CD4-positive, alpha-beta T cell (primary cell): ENCODE measurements around the gene PPFIBP2. TPM values are rescaled to one million over a fixed set of nuclear protein-coding genes. Genes with fewer than 3 reads are reported as not detected.

Experiments used
- ATAC-seq: fragments of 200-7000 bp; cut with Tn5 transposase; one replicate; pipeline ENCODE4 v1.10.0; 2022; ENCODE audit warnings: mild to moderate bottlenecking; ENCODE audit not compliant: poor library complexity
- CTCF ChIA-PET: fragments of 350-600 bp; sonication (Branson Sonifier 250); formaldehyde crosslinking; loops from one replicate; lab custom pipeline; 2021; ENCODE audit warnings: antibody characterized with exemption, inconsistent platforms; lab: Charles Lee
- POLR2A ChIA-PET: fragments of 350-600 bp; sonication (Branson Sonifier 250); formaldehyde crosslinking; loops from one replicate; lab custom pipeline; 2021; ENCODE audit warnings: antibody characterized with exemption, inconsistent platforms; lab: Charles Lee
- DNase-seq, 14 experiments: peaks; one replicate each; pipeline ENCODE4 v3.0.0-alpha.2; 2013 to 2020; ENCODE audit warnings: mixed read lengths in 2 of 14
- H3K27ac ChIP-seq, 2 donors: one replicate each; pipeline versions ENCODE4 v1.5.1 to v1.7.0; 2013; ENCODE audit warnings: low read length in 2 of 2, low read depth in 1 of 2, mild to moderate bottlenecking in 1 of 2
- H3K27me3 ChIP-seq, 2 experiments: 1 replicate in 1 of 2; 2 replicates in 1 of 2; pipeline versions ENCODE4 v1.6.1 to v1.7.0; 2013; ENCODE audit warnings: low read length in 2 of 2, control low read depth in 1 of 2, mild to moderate bottlenecking in 1 of 2, moderate library complexity in 1 of 2; ENCODE audit not compliant: insufficient read depth in 2 of 2, control insufficient read depth in 1 of 2
- H3K36me3 ChIP-seq: one replicate; pipeline ENCODE4 v1.6.1; 2013; ENCODE audit warnings: low read length, control low read depth; ENCODE audit not compliant: insufficient read depth
- H3K4me1 ChIP-seq: one replicate; pipeline ENCODE4 v1.6.1; 2013; ENCODE audit warnings: low read length, control low read depth; ENCODE audit not compliant: insufficient read depth
- H3K4me3 ChIP-seq: one replicate; pipeline ENCODE4 v1.5.1; 2013; ENCODE audit warnings: mild to moderate bottlenecking, low read length, moderate library complexity
- H3K9me3 ChIP-seq, 2 experiments: 1 replicate in 1 of 2; 2 replicates in 1 of 2; pipeline versions ENCODE4 v1.6.1 to v1.7.0; 2013; ENCODE audit warnings: low read length in 2 of 2, mild to moderate bottlenecking in 2 of 2, control low read depth in 1 of 2, moderate library complexity in 1 of 2; ENCODE audit not compliant: control insufficient read depth in 1 of 2, insufficient read depth in 1 of 2
- H3K27ac Mint-ChIP-seq: one replicate; pipeline ENCODE4 v1.8.0; 2020; ENCODE audit warnings: mixed read lengths
- H3K27me3 Mint-ChIP-seq: one replicate; pipeline ENCODE4 v1.8.0; 2021; ENCODE audit warnings: mixed read lengths
- H3K36me3 Mint-ChIP-seq: one replicate; pipeline ENCODE4 v1.8.0; 2021; ENCODE audit warnings: low read depth, mixed read lengths
- H3K4me1 Mint-ChIP-seq: one replicate; pipeline ENCODE4 v1.8.0; 2021; ENCODE audit warnings: low read depth, mixed read lengths
- H3K4me3 Mint-ChIP-seq: one replicate; pipeline ENCODE4 v1.8.0; 2020; ENCODE audit warnings: mild to moderate bottlenecking, mixed read lengths
- H3K9me3 Mint-ChIP-seq: one replicate; pipeline ENCODE4 v1.8.0; 2020; ENCODE audit warnings: mixed read lengths
- intact Hi-C, 2 experiments: fragments of 100-400 bp; cut with DNase I in 1 of 2; cut with micrococcal nuclease in 1 of 2; formaldehyde crosslinking; loops; one replicate each; pipeline versions ENCODE4 v1.15.1 to v1.9.0; 2023 to 2025; cut with DNase I, micrococcal nuclease
- total RNA-seq, 174 experiments: library from RNA in 2 of 174; stranded (reverse) in 2 of 174; gene quantifications; one replicate each; pipeline ENCODE4 v1.2.3 and lab custom pipeline; 2021 to 2026
- TF ChIP-seq, protein P1 (sequence below): fragments of 200-600 bp; IDR thresholded peaks from one replicate; pipeline ENCODE4 v1.8.0; 2022; ENCODE audit warnings: antibody characterized with exemption, mild to moderate bottlenecking

PPFIBP2 gene
- total RNA-seq, 2 experiments from 2014 or later = 27.0 to 35.9 TPM

DNA sequence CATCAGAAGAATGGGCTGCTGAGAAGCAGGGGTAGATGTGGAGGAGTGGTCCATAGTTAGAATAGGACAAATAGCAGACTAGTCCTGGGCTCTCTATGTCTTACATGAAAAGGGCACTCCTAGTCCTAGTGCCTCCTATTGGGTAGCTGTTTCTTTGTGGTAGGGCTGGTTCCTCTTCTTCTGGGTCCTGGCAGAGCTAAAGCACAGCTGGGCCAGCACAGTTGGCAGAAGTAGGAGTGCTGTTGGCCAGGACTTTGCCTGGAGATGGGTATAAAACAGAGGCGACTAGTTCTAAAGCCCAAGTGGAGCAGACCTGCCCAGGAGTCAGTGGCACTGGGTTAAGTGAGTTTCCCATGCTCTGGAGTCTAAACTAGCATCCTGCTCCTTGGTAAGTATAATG is 55.2 kb downstream of the PPFIBP2 start:
- Mint-ChIP-seq H3K36me3 (peaks cover 61% of the 10 kb centered on the region), H3K9me3 (no peaks in the 10 kb centered on the region), H3K4me3 (no peak overlapping the region), H3K27me3 (no peaks in the 10 kb centered on the region), H3K27ac (no peak overlapping the region), H3K4me1 (peaks cover 6% of the 10 kb centered on the region)
- CTCF ChIA-PET = no interaction called here
- no peaks in the 10 kb centered on the region for H3K36me3 ChIP-seq
- no peak overlapping the region for H3K27ac ChIP-seq
- H3K4me3 ChIP-seq = no peak overlapping the region
- TF ChIP-seq, protein P1, sequence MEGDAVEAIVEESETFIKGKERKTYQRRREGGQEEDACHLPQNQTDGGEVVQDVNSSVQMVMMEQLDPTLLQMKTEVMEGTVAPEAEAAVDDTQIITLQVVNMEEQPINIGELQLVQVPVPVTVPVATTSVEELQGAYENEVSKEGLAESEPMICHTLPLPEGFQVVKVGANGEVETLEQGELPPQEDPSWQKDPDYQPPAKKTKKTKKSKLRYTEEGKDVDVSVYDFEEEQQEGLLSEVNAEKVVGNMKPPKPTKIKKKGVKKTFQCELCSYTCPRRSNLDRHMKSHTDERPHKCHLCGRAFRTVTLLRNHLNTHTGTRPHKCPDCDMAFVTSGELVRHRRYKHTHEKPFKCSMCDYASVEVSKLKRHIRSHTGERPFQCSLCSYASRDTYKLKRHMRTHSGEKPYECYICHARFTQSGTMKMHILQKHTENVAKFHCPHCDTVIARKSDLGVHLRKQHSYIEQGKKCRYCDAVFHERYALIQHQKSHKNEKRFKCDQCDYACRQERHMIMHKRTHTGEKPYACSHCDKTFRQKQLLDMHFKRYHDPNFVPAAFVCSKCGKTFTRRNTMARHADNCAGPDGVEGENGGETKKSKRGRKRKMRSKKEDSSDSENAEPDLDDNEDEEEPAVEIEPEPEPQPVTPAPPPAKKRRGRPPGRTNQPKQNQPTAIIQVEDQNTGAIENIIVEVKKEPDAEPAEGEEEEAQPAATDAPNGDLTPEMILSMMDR = no peak
- H3K27me3 ChIP-seq = peaks cover 0 to 5% of the 10 kb centered on the region in 2 experiments
- intact Hi-C loops = no loop called here
- ATAC-seq (no peak), DNase-seq (no peak)
- no peaks in the 10 kb centered on the region for H3K9me3 ChIP-seq
- POLR2A ChIA-PET = no interaction called here
- no peaks in the 10 kb centered on the region for H3K4me1 ChIP-seq

DNA sequence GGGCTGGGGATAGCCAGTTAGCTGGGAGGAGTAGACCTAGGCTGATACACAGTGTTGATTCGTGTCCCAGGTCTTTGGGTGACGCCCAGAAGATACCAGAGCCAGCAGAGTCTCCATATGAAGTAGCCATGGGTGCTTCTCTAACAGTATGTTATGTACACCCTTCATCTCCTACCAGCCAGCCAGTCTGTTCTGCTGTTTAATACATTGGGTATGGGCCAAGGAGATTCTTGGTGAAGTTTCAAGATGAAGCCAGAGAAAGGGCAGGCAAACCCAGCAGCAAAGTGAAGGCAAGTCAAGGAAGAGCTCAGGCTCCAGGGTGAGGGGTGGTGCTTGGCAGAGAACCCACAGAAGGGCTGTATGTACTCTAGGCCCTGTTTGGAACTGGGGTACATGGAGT is 56.4 kb downstream of the PPFIBP2 start:
- ChIA-PET CTCF (no interaction called here), POLR2A (no interaction called here)
- intact Hi-C loops = loop anchor here in 1 of 2 experiments (5.0 kb wide), 1 partner anchor 117 kb away; no protein-coding TSS in a partner anchor

DNA sequence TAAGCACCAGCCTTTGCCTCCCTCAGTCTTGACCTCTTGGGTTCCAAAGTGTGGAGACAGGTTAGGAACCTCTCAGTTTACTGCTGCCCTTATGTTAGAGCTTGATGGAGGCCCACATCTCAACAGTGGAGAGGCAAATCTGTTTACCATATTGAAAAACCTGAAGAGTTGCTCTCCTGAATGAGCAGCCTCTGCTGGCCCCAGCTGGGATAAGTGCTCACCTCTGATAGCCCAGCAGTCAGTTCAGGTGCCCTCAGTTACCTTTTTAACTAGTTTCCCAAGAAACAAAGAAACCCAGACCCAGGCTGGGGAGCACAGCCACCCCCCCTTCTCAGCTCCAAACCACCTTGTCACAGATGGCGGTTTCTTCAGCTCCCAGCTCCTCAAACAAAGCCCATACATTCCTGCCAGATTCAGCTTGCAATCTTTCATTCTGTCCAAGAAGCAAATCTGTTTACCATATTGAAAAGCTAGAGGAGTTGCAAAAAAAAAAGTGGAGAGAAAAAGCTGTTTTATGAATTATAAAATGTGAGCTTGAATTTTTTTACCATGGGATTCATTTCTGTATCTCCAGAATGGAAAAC is 57.2 kb downstream of the PPFIBP2 start:
- H3K9me3 ChIP-seq = peaks cover 0 to 3% of the 10 kb centered on the region in 2 experiments
- Mint-ChIP-seq H3K4me3 (no peak overlapping the region), H3K27me3 (no peaks in the 10 kb centered on the region), H3K4me1 (peaks cover 22% of the 10 kb centered on the region), H3K27ac (no peak overlapping the region), H3K36me3 (peaks cover 41% of the 10 kb centered on the region), H3K9me3 (no peaks in the 10 kb centered on the region)
- no peaks in the 10 kb centered on the region for H3K36me3 ChIP-seq
- H3K27me3 ChIP-seq = peaks cover 0 to 20% of the 10 kb centered on the region in 2 experiments
- H3K27ac ChIP-seq = no peak overlapping the region
- ATAC-seq = no peak
- TF ChIP-seq, protein P1 = no peak
- intact Hi-C loops = loop anchor here in 1 of 2 experiments (5.0 kb wide), 1 partner anchor 116 kb away; no protein-coding TSS in a partner anchor
- ChIA-PET POLR2A (interaction anchor here (0.5 kb wide), 1 partner anchor 967 kb away, joined by 3 read pairs; no protein-coding TSS in a partner anchor), CTCF (interaction anchor here (0.9 kb wide), 1 partner anchor 36 kb away, joined by 4 read pairs; no protein-coding TSS in a partner anchor)
- peaks cover 4% of the 10 kb centered on the region for H3K4me1 ChIP-seq
- DNase-seq = no peak
- no peak overlapping the region for H3K4me3 ChIP-seq

More for the DNA sequence above, 56.4 kb downstream of the PPFIBP2 start:
- DNase-seq (no peak), ATAC-seq (no peak)
- no peaks in the 10 kb centered on the region for H3K27me3 Mint-ChIP-seq
- peaks cover 14% of the 10 kb centered on the region for H3K4me1 Mint-ChIP-seq
- no peak overlapping the region for H3K4me3 ChIP-seq
- H3K27ac ChIP-seq = no peak overlapping the region
- H3K9me3 Mint-ChIP-seq = no peaks in the 10 kb centered on the region
- H3K4me1 ChIP-seq = no peaks in the 10 kb centered on the region
- H3K36me3 ChIP-seq = no peaks in the 10 kb centered on the region
- H3K27ac Mint-ChIP-seq = no peak overlapping the region
- peaks cover 0 to 12% of the 10 kb centered on the region in 2 experiments for H3K27me3 ChIP-seq
- no peak overlapping the region for H3K4me3 Mint-ChIP-seq
- no peaks in the 10 kb centered on the region for H3K9me3 ChIP-seq
- peaks cover 49% of the 10 kb centered on the region for H3K36me3 Mint-ChIP-seq
- TF ChIP-seq, protein P1 = no peak
